T-cell (primary cell): ENCODE results near the gene CHTOP. TPM values are rescaled to one million over a fixed set of nuclear protein-coding genes. Genes with fewer than 3 reads are reported as not detected.

Experiments used
- ATAC-seq, 4 experiments: fragments of 200-7000 bp in 3 of 4; fragments of 150-1000 bp in 1 of 4; cut with Tn5 transposase; replicated peaks in 1 of 4; 1 replicate in 3 of 4; 2 replicates in 1 of 4; pipeline ENCODE4 v1.10.0; 2021; ENCODE audit warnings: moderate library complexity in 3 of 4, mild to moderate bottlenecking in 2 of 4, moderate number of reproducible peaks in 1 of 4
- CTCF ChIA-PET, 2 donors: fragments of 300-600 bp; sonication (Branson Sonifier 250); formaldehyde crosslinking; loops; one replicate each; lab custom pipeline; 2022; ENCODE audit warnings: antibody characterized with exemption in 2 of 2; lab: Charles Lee
- POLR2A ChIA-PET, 2 donors: fragments of 300-600 bp; sonication (Branson Sonifier 250); formaldehyde crosslinking; loops; one replicate each; lab custom pipeline; 2022; ENCODE audit warnings: antibody characterized with exemption in 2 of 2; lab: Charles Lee
- DNase-seq, 35 experiments: peaks; one replicate each; pipeline versions ENCODE4 v3.0.0 to v3.0.0-alpha.2; 2013 to 2023
- H3K27ac ChIP-seq: one replicate; pipeline ENCODE4 v1.5.1; 2013; ENCODE audit warnings: low read length
- H3K27me3 ChIP-seq, 2 experiments: replicated peaks in 1 of 2; 1 replicate in 1 of 2; 2 replicates in 1 of 2; pipeline versions ENCODE4 v1.6.1 to v1.7.0; 2013; ENCODE audit warnings: low read length in 1 of 2, mixed read lengths in 1 of 2; ENCODE audit not compliant: control insufficient read depth in 2 of 2, insufficient read depth in 2 of 2; ENCODE audit errors: extremely low read depth in 1 of 2
- H3K36me3 ChIP-seq, 2 donors: 1 replicate in 1 of 2; 2 replicates in 1 of 2; pipeline versions ENCODE4 v1.6.1 to v1.7.0; 2013; ENCODE audit warnings: low read length in 1 of 2; ENCODE audit not compliant: control insufficient read depth in 2 of 2, insufficient read depth in 1 of 2; ENCODE audit errors: extremely low read depth in 1 of 2
- H3K4me1 ChIP-seq, 2 experiments: 1 replicate in 1 of 2; 2 replicates in 1 of 2; pipeline versions ENCODE4 v1.6.1 to v1.7.0; 2013; ENCODE audit warnings: low read length in 2 of 2, mixed read lengths in 1 of 2; ENCODE audit not compliant: insufficient read depth in 2 of 2, control insufficient read depth in 1 of 2; ENCODE audit errors: extremely low read depth in 1 of 2
- H3K4me3 ChIP-seq, 2 donors: 1 replicate in 1 of 2; 2 replicates in 1 of 2; pipeline versions ENCODE4 v1.5.1 to v1.7.0; 2013; ENCODE audit warnings: mild to moderate bottlenecking in 2 of 2, low read length in 1 of 2, moderate library complexity in 1 of 2; ENCODE audit not compliant: control insufficient read depth in 1 of 2; ENCODE audit errors: extremely low read depth in 1 of 2
- H3K9me3 ChIP-seq: 2 replicates; pipeline ENCODE4 v1.7.0; 2013
- H3K27ac Mint-ChIP-seq, 2 donors: one replicate each; pipeline ENCODE4 v1.8.0; 2020 to 2021; ENCODE audit warnings: mild to moderate bottlenecking in 2 of 2, mixed read lengths in 2 of 2
- H3K27me3 Mint-ChIP-seq, 2 donors: one replicate each; pipeline ENCODE4 v1.8.0; 2021 to 2022; ENCODE audit warnings: mixed read lengths in 2 of 2
- H3K36me3 Mint-ChIP-seq: one replicate; pipeline ENCODE4 v1.8.0; 2021; ENCODE audit warnings: mixed read lengths
- H3K4me1 Mint-ChIP-seq, 3 donors: one replicate each; pipeline ENCODE4 v1.8.0; 2020 to 2022; ENCODE audit warnings: mixed read lengths in 3 of 3, mild to moderate bottlenecking in 1 of 3
- H3K4me3 Mint-ChIP-seq, 3 donors: one replicate each; pipeline ENCODE4 v1.8.0; 2020 to 2022; ENCODE audit warnings: mild to moderate bottlenecking in 3 of 3, mixed read lengths in 3 of 3, moderate library complexity in 3 of 3
- H3K9me3 Mint-ChIP-seq, 3 donors: one replicate each; pipeline ENCODE4 v1.8.0; 2020 to 2022; ENCODE audit warnings: mixed read lengths in 3 of 3
- whole genome bisulfite sequencing: methylation state at CpG from one replicate; pipeline ENCODE4 v1.1.5; 2013; ENCODE audit warnings: missing lambda C conversion rate; ENCODE audit not compliant: insufficient coverage; 5-methylcytosine and 5-hydroxymethylcytosine counted together
- total RNA-seq, 35 experiments: library from RNA in 6 of 35; stranded (reverse) in 6 of 35; fragments of 120-200 nt in 1 of 35; gene quantifications; one replicate each; pipeline versions ENCODE4 v1.2.1 to v1.2.4 and lab custom pipeline; 2013 to 2026

Gene CHTOP
- total RNA-seq, 5 donors from 2014 or later (not counting 1 experiment from before 2014, with no cell fraction given), result 76.7 to 131 (median 130) TPM

DNA sequence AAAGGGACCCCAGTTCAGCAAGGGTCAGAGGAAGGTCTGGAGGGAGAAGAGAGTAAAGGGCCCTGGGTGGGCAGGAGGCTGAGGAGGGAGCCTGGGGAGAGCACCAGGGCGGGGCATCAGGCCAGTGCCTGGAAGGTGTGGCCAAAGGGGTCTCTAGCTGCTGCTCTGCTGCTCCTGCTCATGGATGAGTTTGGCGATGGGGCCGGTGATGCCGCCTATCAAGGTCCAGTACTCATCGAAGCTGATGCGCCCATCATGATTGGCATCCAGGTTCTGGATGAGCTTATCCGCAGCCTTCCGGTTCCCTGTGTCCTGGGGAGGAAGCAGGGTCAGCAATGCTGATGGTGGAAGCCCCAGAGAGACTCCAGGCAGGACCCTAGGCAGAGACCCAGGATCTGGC is 26.5 kb upstream of the CHTOP start:
- no peaks in the 10 kb centered on the region for H3K27me3 ChIP-seq
- Mint-ChIP-seq H3K27me3 (no peaks in the 10 kb centered on the region), H3K4me1 (peaks cover 0 to 5% (median 3%) of the 10 kb centered on the region in 3 donors), H3K4me3 (no peak overlapping the region), H3K36me3 (no peaks in the 10 kb centered on the region), H3K9me3 (no peaks in the 10 kb centered on the region), H3K27ac (no peak overlapping the region)
- no peak for ATAC-seq
- ChIA-PET CTCF (interaction anchor here in 1 of 2 donors (1.4 kb wide), 1 partner anchor 9 kb away, joined by 4 read pairs; no protein-coding TSS in a partner anchor), POLR2A (interaction anchor here in 1 of 2 donors (0.6 kb wide), 1 partner anchor 855 kb away, joined by 4 read pairs; no protein-coding TSS in a partner anchor)
- no peak overlapping the region for H3K27ac ChIP-seq
- 95% methylated on average over 8 of the region's 8 CpGs for WGBS
- no peak overlapping the region for H3K4me3 ChIP-seq
- no peaks in the 10 kb centered on the region for H3K36me3 ChIP-seq
- no peaks in the 10 kb centered on the region for H3K9me3 ChIP-seq
- DNase-seq, result no peak
- H3K4me1 ChIP-seq, result no peaks in the 10 kb centered on the region

GRCh38 chr1:153608089-153608682 is 25.7 kb upstream of the CHTOP start:
- ChIA-PET POLR2A (no interaction called here), CTCF (interaction anchor here in 1 of 2 donors (1.4 kb wide), 1 partner anchor 10 kb away, joined by 4 read pairs; no protein-coding TSS in a partner anchor)
- DNase-seq, result no peak
- H3K27ac Mint-ChIP-seq, result no peak overlapping the region
- no peaks in the 10 kb centered on the region for H3K4me1 Mint-ChIP-seq
- Histone ChIP-seq H3K4me1 (no peaks in the 10 kb centered on the region), H3K4me3 (no peak overlapping the region), H3K27ac (no peak overlapping the region), H3K27me3 (no peaks in the 10 kb centered on the region), H3K36me3 (no peaks in the 10 kb centered on the region), H3K9me3 (no peaks in the 10 kb centered on the region)
- WGBS, result 100% methylated on average over 2 of the region's 7 CpGs
- no peaks in the 10 kb centered on the region for H3K9me3 Mint-ChIP-seq
- ATAC-seq, result no peak
- H3K4me3 Mint-ChIP-seq, result no peak overlapping the region
- no peaks in the 10 kb centered on the region for H3K36me3 Mint-ChIP-seq
- no peaks in the 10 kb centered on the region for H3K27me3 Mint-ChIP-seq

DNA sequence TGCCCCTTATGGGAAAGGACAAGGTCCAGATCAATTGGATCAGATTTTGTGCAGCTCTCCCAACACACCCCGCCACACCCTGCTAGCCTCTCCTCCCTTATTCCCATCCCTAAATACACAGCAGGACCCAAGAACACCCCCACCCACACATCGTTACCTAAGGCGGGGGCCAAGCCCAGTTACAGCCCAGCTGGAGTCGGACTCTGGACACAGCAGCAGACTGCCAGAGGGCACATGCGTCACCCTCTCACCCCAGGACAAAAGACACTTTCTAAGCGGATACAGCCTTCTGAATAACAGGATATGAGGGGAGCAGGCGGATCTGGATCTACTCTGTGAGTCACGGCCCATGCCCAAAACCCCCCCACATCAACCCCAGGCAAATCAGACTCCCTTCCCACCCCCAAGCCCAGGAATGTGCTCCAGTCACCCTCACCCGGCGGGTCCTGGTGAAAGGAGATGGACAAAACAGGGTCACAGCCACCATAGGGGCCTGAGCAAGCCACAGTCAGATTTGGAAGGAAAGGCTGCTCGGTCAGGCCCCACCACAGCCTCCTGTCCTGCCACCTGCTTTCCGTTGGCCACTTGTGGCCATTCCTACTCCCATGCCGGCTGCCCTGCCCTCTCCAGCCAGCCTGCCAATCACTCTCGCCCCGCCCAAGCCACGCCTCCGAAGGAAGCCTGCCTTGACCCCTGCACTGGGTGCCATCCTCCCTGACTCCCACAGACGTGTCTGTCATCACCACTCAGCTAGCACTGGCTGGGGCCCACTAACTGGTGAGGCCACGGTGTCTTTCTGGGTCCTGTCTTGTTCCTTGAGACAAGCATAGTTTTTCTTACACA is 24.9 kb upstream of the CHTOP start:
- Mint-ChIP-seq H3K9me3 (no peaks in the 10 kb centered on the region), H3K27me3 (no peaks in the 10 kb centered on the region), H3K36me3 (no peaks in the 10 kb centered on the region), H3K27ac (no peak overlapping the region), H3K4me1 (no peaks in the 10 kb centered on the region), H3K4me3 (no peak overlapping the region)
- H3K27ac ChIP-seq, result no peak overlapping the region
- no peaks in the 10 kb centered on the region for H3K36me3 ChIP-seq
- no peak overlapping the region for H3K4me3 ChIP-seq
- no peak for ATAC-seq
- ChIA-PET POLR2A (no interaction called here), CTCF (no interaction called here)
- no peak for DNase-seq
- H3K4me1 ChIP-seq, result no peaks in the 10 kb centered on the region
- 86% methylated on average over 15 of the region's 19 CpGs for whole genome bisulfite sequencing
- H3K27me3 ChIP-seq, result no peaks in the 10 kb centered on the region
- no peaks in the 10 kb centered on the region for H3K9me3 ChIP-seq

GRCh38 chr1:153609585-153609907 is 24.3 kb upstream of the CHTOP start:
- ATAC-seq (no peak), DNase-seq (no peak)
- ChIA-PET POLR2A (no interaction called here), CTCF (no interaction called here)
- Mint-ChIP-seq H3K36me3 (no peaks in the 10 kb centered on the region), H3K9me3 (no peaks in the 10 kb centered on the region), H3K27ac (no peak overlapping the region), H3K4me1 (no peaks in the 10 kb centered on the region), H3K27me3 (no peaks in the 10 kb centered on the region), H3K4me3 (no peak overlapping the region)
- Histone ChIP-seq H3K36me3 (no peaks in the 10 kb centered on the region), H3K27ac (no peak overlapping the region), H3K4me1 (no peaks in the 10 kb centered on the region), H3K27me3 (peaks cover 0 to 5% of the 10 kb centered on the region in 2 experiments), H3K9me3 (no peaks in the 10 kb centered on the region), H3K4me3 (no peak overlapping the region)
- 91% methylated on average over 3 of the region's 6 CpGs for WGBS

- Histone ChIP-seq H3K27ac (no peak overlapping the region), H3K4me3 (no peak overlapping the region), H3K4me1 (no peaks in the 10 kb centered on the region), H3K27me3 (peaks cover 0 to 12% of the 10 kb centered on the region in 2 experiments), H3K36me3 (no peaks in the 10 kb centered on the region), H3K9me3 (no peaks in the 10 kb centered on the region)
- Mint-ChIP-seq H3K27me3 (no peaks in the 10 kb centered on the region), H3K27ac (no peak overlapping the region), H3K4me3 (no peak overlapping the region), H3K9me3 (no peaks in the 10 kb centered on the region), H3K36me3 (no peaks in the 10 kb centered on the region), H3K4me1 (no peaks in the 10 kb centered on the region)
- POLR2A ChIA-PET, result no interaction called here
- ATAC-seq, result no peak
- CTCF ChIA-PET, result interaction anchor here in 1 of 2 donors (0.6 kb wide), 1 partner anchor 71 kb away, joined by 3 read pairs; no protein-coding TSS in a partner anchor
- DNase-seq, result no peak
- 80% methylated on average over 1 of the region's 4 CpGs for WGBS
These were observed 23.5 kb upstream of the CHTOP start for GRCh38 chr1:153610334-153610733.

DNA sequence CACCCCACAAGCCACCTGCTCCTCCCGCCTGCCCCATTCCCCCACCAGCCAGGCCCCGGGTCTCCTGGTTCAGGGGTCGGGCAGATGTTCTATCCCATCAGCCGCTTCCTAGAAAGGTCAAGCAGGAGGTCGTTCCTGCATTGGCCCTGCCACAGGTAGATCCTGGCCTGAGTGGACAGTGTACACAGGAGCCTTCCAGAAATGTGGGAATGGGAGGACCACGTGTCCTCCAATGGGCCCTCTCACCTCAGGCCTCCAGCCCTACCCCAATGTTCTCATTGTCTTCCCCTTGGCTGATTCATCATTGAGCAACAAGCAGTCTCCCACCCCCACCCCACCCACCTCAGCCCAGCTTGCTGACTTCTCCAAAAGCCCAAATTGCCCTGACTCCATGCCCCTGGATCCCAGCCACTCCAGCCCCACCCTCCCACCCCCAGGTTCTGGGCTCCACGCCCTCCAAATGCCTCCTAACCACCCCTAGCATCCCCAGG is 23.0 kb upstream of the CHTOP start:
- H3K9me3 ChIP-seq, result no peaks in the 10 kb centered on the region
- no peak overlapping the region for H3K27ac ChIP-seq
- H3K4me3 ChIP-seq, result no peak overlapping the region
- CTCF ChIA-PET, result interaction anchor here (0.6 to 0.7 kb wide), 2 partner anchors 72 to 1721 kb away, joined by 3 to 6 read pairs; no protein-coding TSS in a partner anchor
- H3K4me1 ChIP-seq, result no peaks in the 10 kb centered on the region
- H3K4me3 Mint-ChIP-seq, result no peak overlapping the region
- H3K27me3 ChIP-seq, result peaks cover 0 to 16% of the 10 kb centered on the region in 2 experiments
- H3K4me1 Mint-ChIP-seq, result no peaks in the 10 kb centered on the region
- POLR2A ChIA-PET, result no interaction called here
- DNase-seq (no peak), ATAC-seq (no peak)
- no peaks in the 10 kb centered on the region for H3K9me3 Mint-ChIP-seq
- no peaks in the 10 kb centered on the region for H3K27me3 Mint-ChIP-seq
- no peak overlapping the region for H3K27ac Mint-ChIP-seq
- H3K36me3 ChIP-seq, result no peaks in the 10 kb centered on the region
- no peaks in the 10 kb centered on the region for H3K36me3 Mint-ChIP-seq
- WGBS, result 100% methylated on average over 2 of the region's 7 CpGs
